ENCODE measurements around the gene PPP5C. TPM values are rescaled to one million over a fixed set of nuclear protein-coding genes. Genes with fewer than 3 reads are reported as not detected.

PPP5C gene
- total RNA-seq, 1 experiment from 2014 or later: 102 TPM

- intact Hi-C loops (cut with micrococcal nuclease): no loop called here
- BruUV-seq (replicated peaks): no TSS peak
- Histone ChIP-seq H3K36me3 (ENCODE audit: control insufficient read depth in 1 of 2, insufficient read depth in 2 of 2, low read length in 2 of 2) (peaks cover 21 to 39% of the 10 kb centered on the region in 2 experiments; a peak in 3 of 4 replicates), H3K79me2 (ENCODE audit: insufficient read depth, low read length) (peaks cover 73% of the 10 kb centered on the region), H4K20me1 (ENCODE audit: insufficient read depth) (peaks cover 5% of the 10 kb centered on the region; the same call in 1 of the 2 replicates), H3K9me2 (ENCODE audit: insufficient read depth) (no peaks in the 10 kb centered on the region), H3K4me3 (replicated peaks in 1 of 2; ENCODE audit: low read depth in 1 of 2, low read length in 2 of 2) (no peak overlapping the region), H3K4me2 (ENCODE audit: low read length) (no peak overlapping the region), H3K9ac (ENCODE audit: low read length) (no peak overlapping the region), H2AFZ (ENCODE audit: low read depth, low read length, poor library complexity, severe bottlenecking) (no peak overlapping the region), H3K4me1 (ENCODE audit: control insufficient read depth in 1 of 2, insufficient read depth in 2 of 2, low read length in 2 of 2) (peaks cover 0 to 15% of the 10 kb centered on the region in 2 experiments; a peak in 1 of 4 replicates), H3K27me3 (ENCODE audit: insufficient read depth, low read length) (no peaks in the 10 kb centered on the region), H3K27ac (ENCODE audit: low read depth, low read length) (no peak overlapping the region), H3K9me3 (ENCODE audit: control insufficient read depth in 1 of 2, insufficient read depth in 1 of 2, low read depth in 1 of 2, low read length in 2 of 2) (no peaks in the 10 kb centered on the region)
- ChIA-PET CTCF (no interaction called here), RAD21 (ENCODE audit: low non-redundant PET in 1 of 2, low total read pairs in 2 of 2, uncharacterized antibody in 2 of 2, unreplicated experiment in 2 of 2) (no interaction called here), POLR2A (no interaction called here)
- no peak for TF ChIP-seq EZH2phosphoT487 (IDR thresholded peaks at IDR 0.05; ENCODE audit: borderline replicate concordance)
- TF ChIP-seq RAD21 (IDR thresholded peaks at IDR 0.05; ENCODE audit: low read depth): no peak
- DNase-seq (ENCODE audit: low read depth, low spot score): no peak
- no peak for ATAC-seq
Measured at GRCh38 chr19:46355234-46356148, 8.6 kb downstream of the PPP5C start.

GRCh38 chr19:46356149-46357055 is 9.5 kb downstream of the PPP5C start:
- no TSS peak for BruUV-seq (replicated peaks)
- no peak for TF ChIP-seq EZH2 (IDR thresholded peaks at IDR 0.05)
- TF ChIP-seq TCF7L2 (IDR thresholded peaks at IDR 0.05; ENCODE audit: borderline replicate concordance, extremely low read depth, insufficient read depth, insufficient read length): no peak
- no peak for TF ChIP-seq SIN3A (IDR thresholded peaks at IDR 0.05; ENCODE audit: low read depth)
- no peak for TF ChIP-seq RAD21 (IDR thresholded peaks at IDR 0.05; ENCODE audit: low read depth)
- TF ChIP-seq, protein P1, sequence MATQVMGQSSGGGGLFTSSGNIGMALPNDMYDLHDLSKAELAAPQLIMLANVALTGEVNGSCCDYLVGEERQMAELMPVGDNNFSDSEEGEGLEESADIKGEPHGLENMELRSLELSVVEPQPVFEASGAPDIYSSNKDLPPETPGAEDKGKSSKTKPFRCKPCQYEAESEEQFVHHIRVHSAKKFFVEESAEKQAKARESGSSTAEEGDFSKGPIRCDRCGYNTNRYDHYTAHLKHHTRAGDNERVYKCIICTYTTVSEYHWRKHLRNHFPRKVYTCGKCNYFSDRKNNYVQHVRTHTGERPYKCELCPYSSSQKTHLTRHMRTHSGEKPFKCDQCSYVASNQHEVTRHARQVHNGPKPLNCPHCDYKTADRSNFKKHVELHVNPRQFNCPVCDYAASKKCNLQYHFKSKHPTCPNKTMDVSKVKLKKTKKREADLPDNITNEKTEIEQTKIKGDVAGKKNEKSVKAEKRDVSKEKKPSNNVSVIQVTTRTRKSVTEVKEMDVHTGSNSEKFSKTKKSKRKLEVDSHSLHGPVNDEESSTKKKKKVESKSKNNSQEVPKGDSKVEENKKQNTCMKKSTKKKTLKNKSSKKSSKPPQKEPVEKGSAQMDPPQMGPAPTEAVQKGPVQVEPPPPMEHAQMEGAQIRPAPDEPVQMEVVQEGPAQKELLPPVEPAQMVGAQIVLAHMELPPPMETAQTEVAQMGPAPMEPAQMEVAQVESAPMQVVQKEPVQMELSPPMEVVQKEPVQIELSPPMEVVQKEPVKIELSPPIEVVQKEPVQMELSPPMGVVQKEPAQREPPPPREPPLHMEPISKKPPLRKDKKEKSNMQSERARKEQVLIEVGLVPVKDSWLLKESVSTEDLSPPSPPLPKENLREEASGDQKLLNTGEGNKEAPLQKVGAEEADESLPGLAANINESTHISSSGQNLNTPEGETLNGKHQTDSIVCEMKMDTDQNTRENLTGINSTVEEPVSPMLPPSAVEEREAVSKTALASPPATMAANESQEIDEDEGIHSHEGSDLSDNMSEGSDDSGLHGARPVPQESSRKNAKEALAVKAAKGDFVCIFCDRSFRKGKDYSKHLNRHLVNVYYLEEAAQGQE (IDR thresholded peaks at IDR 0.05; ENCODE audit: low read depth): no peak
- TF ChIP-seq MAX (IDR thresholded peaks at IDR 0.05): no peak
- TF ChIP-seq EGR1 (IDR thresholded peaks at IDR 0.05; ENCODE audit: low read depth): no peak
- TF ChIP-seq ZFX (IDR thresholded peaks at IDR 0.05): no peak
- TF ChIP-seq EZH2phosphoT487 (IDR thresholded peaks at IDR 0.05; ENCODE audit: borderline replicate concordance): no peak
- TF ChIP-seq JUND (IDR thresholded peaks at IDR 0.05): no peak
- TF ChIP-seq SRF (IDR thresholded peaks at IDR 0.05; ENCODE audit: low read depth): no peak
- TF ChIP-seq ZNF274 (IDR thresholded peaks at IDR 0.05; ENCODE audit: low read depth, low read length): no peak
- no peak for TF ChIP-seq POLR2AphosphoS5 (IDR thresholded peaks at IDR 0.05; ENCODE audit: low read depth, low read length)
- no peak for TF ChIP-seq ELF1 (IDR thresholded peaks at IDR 0.05; ENCODE audit: borderline replicate concordance, low read depth)
- Histone ChIP-seq H3K79me2 (ENCODE audit: insufficient read depth, low read length) (peaks cover 70% of the 10 kb centered on the region), H3K4me1 (ENCODE audit: control insufficient read depth in 1 of 2, insufficient read depth in 2 of 2, low read length in 2 of 2) (peaks cover 0 to 8% of the 10 kb centered on the region in 2 experiments; a peak in 1 of 4 replicates), H3K9me2 (ENCODE audit: insufficient read depth) (no peaks in the 10 kb centered on the region), H3K36me3 (ENCODE audit: control insufficient read depth in 1 of 2, insufficient read depth in 2 of 2, low read length in 2 of 2) (peaks cover 21 to 39% of the 10 kb centered on the region in 2 experiments; a peak in 3 of 4 replicates), H3K27ac (ENCODE audit: low read depth, low read length) (no peak overlapping the region), H3K4me3 (replicated peaks in 1 of 2; ENCODE audit: low read depth in 1 of 2, low read length in 2 of 2) (no peak overlapping the region), H3K4me2 (ENCODE audit: low read length) (no peak overlapping the region), H3K27me3 (ENCODE audit: insufficient read depth, low read length) (no peaks in the 10 kb centered on the region), H3K9me3 (ENCODE audit: control insufficient read depth in 1 of 2, insufficient read depth in 1 of 2, low read depth in 1 of 2, low read length in 2 of 2) (no peaks in the 10 kb centered on the region), H3K9ac (ENCODE audit: low read length) (no peak overlapping the region), H2AFZ (ENCODE audit: low read depth, low read length, poor library complexity, severe bottlenecking) (no peak overlapping the region), H4K20me1 (ENCODE audit: insufficient read depth) (peaks cover 5% of the 10 kb centered on the region; the same call in 1 of the 2 replicates)
- ATAC-seq: no peak
- DNase-seq (ENCODE audit: low read depth, low spot score): no peak
- ChIA-PET RAD21 (ENCODE audit: low non-redundant PET in 1 of 2, low total read pairs in 2 of 2, uncharacterized antibody in 2 of 2, unreplicated experiment in 2 of 2) (no interaction called here), CTCF (interaction anchor here (1.4 kb wide), 1 partner anchor 9 kb away, joined by 3 read pairs; the partner anchor contains the start of gene PPP5C), POLR2A (no interaction called here)
- intact Hi-C loops (cut with micrococcal nuclease): no loop called here

Data from HCT116 (cell line).